Activated gamma-delta T cell (primary cell): ENCODE results near the gene MTG2.

Experiments used
- DNase-seq: peaks from one replicate; lab custom pipeline; 2025; lab: John Stamatoyannopoulos, UW
- total RNA-seq, 2 donors: gene quantifications; one replicate each; lab custom pipeline; 2026; lab: John Stamatoyannopoulos, UW

MTG2 gene, protein sequence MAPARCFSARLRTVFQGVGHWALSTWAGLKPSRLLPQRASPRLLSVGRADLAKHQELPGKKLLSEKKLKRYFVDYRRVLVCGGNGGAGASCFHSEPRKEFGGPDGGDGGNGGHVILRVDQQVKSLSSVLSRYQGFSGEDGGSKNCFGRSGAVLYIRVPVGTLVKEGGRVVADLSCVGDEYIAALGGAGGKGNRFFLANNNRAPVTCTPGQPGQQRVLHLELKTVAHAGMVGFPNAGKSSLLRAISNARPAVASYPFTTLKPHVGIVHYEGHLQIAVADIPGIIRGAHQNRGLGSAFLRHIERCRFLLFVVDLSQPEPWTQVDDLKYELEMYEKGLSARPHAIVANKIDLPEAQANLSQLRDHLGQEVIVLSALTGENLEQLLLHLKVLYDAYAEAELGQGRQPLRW
- total RNA-seq, result 29.3 to 32.1 reads per million in 2 donors

DNA sequence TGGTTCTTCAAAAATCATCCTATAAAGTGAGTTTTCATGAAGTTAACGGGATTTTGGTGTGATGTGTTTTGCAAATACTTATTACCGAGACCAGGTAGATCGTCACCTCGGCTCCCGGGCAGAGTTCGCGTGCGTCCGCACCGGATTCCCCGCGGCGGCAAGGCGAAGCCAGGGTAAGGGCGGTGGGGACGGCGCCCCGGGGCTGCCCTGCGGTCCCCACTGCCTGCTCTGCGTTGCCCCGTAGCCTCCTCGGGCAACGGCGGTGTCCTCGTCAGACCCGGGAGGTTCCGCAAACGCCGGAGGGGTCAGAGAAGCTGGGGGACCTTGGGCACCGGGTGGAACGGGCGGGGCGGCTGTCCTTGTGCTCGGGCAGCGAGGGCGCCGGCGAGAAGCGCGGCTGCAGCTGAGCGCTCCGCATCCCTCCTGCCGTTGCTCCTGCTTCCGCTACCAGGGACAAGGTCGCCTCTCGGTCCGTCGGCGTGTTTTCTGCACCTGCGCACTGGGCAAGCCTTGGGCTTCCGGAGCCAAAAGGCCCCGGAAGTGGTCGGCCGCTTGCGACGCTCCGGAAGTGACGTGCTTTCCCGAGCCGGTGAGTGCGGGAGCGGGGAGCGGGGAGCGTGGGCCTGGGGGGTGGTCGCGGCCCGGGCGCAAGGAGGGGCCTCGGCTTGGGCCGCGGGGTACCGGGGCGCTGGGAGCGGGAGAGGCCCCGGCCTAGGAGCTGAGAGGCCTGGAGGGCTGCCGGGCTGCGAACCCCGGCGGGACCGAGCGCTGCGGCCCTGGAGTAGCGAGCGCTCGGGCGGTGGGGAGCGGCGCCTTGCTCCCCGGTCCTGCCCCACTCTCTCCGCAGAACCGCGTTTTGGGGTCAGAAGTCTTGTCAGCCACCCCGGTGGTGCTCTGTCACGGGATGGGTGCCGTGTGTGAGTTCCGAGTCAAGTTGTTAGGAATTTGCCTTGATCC, at the start of gene MTG2:
TSS of gene MTG2 (plus strand) at position 560 of the 957 bp plus-strand sequence. CDS start 10,393 bp downstream, outside the sequence.
- peak; percentile 83 for DNase-seq

GRCh38 chr20:62133051-62133845, 49.6 kb upstream of the MTG2 start:
- DNase-seq, result no peak

- DNase-seq, result no peak
Observed at GRCh38 chr20:62133864-62134263, 49.0 kb upstream of the MTG2 start.

- no peak for DNase-seq
Observed at GRCh38 chr20:62134735-62135231, 48.0 kb upstream of the MTG2 start.

DNA sequence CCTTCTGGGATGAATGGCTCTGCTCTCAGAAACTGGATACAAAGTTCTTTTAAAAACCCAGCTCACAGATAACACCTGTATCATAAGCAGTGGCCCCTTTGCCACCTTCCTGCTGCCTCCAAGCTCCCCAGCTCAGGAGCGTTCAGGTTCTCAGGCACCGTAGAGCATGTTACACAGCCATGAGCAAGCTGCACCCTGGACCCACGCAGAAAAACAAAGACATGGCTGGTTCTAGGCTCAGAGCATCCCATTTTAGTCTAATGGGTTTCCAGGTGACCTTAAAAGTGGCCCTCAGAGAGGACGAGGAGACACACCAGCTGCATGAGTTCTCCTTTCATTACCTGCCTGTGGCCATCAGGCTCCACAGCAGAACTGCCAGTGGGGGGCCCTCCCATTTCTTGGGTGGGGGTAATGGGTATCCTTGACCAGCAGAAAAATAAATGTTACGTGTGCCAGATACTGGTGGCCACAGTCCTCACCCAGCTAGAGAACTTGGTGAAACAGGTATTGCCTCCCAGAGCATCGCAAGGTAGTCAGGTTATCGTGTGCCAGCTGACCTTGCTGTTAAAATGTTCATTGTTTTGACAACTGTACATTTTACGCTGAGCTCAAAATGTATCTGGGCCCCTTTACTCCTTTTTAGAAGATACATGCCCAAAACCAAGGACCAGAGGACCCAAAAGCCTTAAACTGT, 47.1 kb upstream of the MTG2 start:
- no peak for DNase-seq

GRCh38 chr20:62136283-62137091, 46.3 kb upstream of the MTG2 start:
- peak; percentile 36 for DNase-seq

DNA sequence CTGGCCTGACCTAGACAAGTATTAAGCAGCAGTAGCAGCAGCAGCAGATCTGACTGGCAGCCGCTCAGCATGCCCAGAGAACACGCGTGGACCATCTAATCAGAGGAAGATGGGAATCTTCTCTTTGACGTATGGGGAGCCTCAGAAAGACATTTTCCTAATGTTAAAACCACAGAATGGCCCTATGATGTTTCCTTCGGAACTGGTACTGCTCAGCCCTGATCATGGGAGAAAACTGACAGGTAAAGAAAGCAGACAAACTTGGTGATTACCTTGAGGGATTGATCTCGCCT, 45.8 kb upstream of the MTG2 start:
- no peak for DNase-seq

GRCh38 chr20:62137478-62138203, 45.2 kb upstream of the MTG2 start:
- no peak for DNase-seq

- DNase-seq, result no peak
Observed at GRCh38 chr20:62138204-62138543, 44.7 kb upstream of the MTG2 start.

DNA sequence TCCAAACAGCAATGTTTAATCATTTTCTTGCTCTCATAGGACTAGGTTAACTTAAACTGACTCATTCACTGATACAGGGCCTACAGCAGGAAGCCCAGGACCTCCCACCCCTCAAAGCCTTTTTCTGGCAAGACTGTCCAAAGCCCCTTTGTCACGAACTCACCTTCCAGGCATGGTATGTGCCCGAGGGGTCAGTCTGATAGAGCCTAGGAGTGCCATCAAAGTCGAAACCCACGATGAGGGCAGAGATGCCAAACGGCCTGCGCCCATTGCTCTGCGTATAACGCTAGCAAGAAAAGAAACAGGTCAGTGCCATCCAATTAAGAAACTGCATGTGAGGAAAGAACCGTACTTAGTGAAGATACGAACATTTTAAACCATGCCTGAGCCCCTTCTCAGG, 43.9 kb upstream of the MTG2 start:
- no peak for DNase-seq

GRCh38 chr20:62139636-62140035, 43.2 kb upstream of the MTG2 start:
- DNase-seq, result no peak

- no peak for DNase-seq
Observed at GRCh38 chr20:62141043-62141396, 41.8 kb upstream of the MTG2 start.

GRCh38 chr20:62141397-62142251, 41.2 kb upstream of the MTG2 start:
- no peak for DNase-seq

DNA sequence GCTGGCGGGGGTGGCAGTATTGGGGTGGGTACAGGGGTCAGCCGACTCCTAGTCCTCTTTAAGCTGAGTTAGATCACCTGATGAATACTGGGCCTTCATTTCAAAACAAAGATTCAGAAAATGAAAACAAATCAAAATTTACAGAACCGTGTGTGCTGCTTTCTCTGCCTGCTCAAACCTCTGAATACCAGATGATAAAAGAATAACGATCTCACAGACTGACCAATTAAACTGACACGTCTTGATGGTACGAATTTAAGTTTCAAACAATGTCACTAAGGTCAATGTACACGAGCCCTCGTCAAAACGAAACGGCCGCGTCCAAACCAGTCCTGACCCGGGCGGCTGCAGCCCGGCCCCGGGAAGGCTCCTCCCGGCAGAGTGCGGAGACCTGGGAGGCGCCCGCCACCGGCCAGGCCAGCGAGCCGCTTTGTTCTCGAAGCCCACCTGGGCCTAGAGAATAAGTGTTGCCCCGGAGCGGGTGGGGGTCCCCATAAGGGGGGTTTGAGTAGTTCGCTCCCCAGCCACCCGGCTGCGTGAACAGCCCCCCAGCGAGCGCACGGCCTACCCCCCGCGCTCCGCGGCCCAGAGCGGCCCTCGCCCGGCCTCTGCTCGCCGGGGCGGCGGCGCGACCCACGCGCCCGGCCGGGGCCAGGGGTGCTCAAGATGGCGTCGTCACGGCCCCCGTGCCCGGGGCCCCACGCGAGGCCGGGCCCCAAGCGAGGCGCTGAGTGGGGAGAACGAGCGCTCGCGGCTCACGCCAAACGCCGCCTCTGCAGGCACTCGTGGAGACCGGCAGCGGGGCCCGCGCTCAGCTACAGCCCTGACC, 40.4 kb upstream of the MTG2 start:
- DNase-seq, result no peak

DNA sequence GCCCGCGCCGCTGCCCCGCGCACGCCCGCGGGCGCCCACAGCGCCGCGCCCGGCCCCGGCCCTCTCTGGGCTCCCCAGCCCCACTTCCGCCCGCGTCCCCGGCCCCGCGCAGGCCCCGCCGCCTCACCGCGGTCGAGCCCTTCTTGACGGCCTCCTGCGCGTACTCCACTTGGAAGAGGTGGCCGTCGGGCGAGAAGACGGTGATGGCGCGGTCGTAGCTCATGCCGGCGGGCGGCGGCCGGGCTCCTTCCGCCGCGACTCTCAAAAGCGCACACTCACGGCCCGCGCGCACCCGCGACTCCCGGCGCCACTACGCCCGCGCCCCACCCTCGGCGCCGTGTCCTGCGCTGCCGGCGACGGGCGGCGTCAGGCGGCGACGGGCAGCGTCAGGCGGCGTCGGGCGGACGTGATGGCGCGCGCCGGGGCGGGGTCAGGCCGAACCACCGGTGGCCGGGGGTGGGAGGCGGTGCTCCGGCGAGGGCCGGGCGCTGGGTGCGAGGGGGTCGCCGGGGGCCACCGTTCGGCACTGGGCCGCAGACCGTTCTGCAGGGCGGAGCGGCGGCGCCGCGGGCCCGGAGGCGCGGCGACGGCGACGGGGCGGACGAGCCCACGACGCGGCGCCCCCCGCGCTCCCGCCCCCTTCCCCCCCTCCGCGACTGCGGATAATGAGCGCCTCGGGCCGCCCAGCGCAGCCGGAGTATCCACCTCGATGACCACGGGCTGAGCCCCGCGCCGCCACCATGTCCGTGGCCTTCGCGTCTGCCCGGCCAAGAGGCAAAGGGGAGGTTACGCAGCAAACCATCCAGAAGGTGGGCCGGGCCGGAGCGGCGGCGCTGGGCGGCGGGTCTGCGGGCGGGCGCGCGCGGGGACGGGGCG, 39.5 kb upstream of the MTG2 start, which contains the start of the genes PSMA7 and SS18L1:
TSS of gene PSMA7 (minus strand) at position 314 of the 876 bp plus-strand sequence. CDS start at position 223, 91 bp downstream.
TSS of gene SS18L1 (plus strand) at position 689 of the 876 bp plus-strand sequence. CDS start at position 741, 52 bp downstream.
- peak; percentile 80 for DNase-seq

GRCh38 chr20:62143957-62144825, 38.6 kb upstream of the MTG2 start:
- no peak for DNase-seq
